Vagina (tissue), 2 donors: ENCODE measurements around the gene CDR2L.

Source experiments
- POLR2A ChIP-seq, 2 donors: fragments of 450-650 bp; IDR thresholded peaks; one replicate each; pipeline ENCODE4 v1.6.1; 2017; ENCODE audit warnings: antibody characterized with exemption in 2 of 2, mild to moderate bottlenecking in 2 of 2, moderate library complexity in 2 of 2
- TF ChIP-seq, protein P1 (sequence below), 3 experiments: fragments of 450-650 bp in 2 of 3; fragments of 200-600 bp in 1 of 3; sonication (generic) in 1 of 3; IDR thresholded peaks; one replicate each; pipeline ENCODE4 v1.5.1; 2017 to 2019; ENCODE audit warnings: antibody characterized with exemption in 3 of 3, mild to moderate bottlenecking in 2 of 3, moderate library complexity in 2 of 3

DNA sequence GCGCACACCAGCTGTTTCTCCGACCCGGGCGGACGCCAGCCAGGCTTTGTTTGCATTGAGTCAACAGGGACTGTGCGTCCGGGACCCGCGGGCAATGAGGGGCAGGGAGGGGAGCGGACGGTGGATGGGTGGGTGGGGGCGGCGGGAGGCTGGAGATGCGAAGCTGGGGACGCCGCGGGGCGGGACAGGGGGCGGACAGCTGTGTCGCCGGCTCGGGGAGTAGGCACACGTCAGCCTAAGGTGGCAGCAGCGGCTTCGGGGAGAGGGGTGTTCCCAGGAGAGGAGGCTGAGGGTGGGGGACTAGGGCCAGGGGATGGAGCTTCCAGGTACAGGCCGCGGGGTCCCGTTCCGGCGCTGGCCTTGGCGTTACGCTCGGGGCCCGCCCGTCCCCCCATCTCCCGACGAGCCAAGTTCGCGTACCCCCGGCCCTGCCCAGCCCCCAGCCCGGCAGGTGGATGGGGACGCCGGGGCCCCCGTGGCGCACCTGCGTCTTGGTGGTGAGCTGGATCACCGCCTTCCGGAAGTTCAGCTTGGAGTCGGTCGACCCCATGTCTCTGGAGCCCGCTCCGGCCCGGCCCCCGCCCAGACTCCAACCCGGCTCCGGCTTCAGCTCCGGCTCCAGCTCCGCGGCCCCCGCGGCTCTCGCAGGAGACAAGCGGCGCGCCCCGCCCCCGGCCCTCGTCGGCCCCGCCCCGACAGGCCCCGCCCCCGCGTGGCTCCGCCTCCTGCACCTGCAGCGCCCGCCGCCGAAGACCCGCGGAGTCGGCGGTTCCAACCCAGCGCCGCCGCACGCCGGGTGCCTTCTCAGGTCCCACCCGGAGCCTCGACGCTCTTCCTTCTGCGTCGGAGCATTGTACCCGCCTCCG is 15.1 kb upstream of the CDR2L start, which contains the start of gene HID1:
- TF ChIP-seq, protein P1, sequence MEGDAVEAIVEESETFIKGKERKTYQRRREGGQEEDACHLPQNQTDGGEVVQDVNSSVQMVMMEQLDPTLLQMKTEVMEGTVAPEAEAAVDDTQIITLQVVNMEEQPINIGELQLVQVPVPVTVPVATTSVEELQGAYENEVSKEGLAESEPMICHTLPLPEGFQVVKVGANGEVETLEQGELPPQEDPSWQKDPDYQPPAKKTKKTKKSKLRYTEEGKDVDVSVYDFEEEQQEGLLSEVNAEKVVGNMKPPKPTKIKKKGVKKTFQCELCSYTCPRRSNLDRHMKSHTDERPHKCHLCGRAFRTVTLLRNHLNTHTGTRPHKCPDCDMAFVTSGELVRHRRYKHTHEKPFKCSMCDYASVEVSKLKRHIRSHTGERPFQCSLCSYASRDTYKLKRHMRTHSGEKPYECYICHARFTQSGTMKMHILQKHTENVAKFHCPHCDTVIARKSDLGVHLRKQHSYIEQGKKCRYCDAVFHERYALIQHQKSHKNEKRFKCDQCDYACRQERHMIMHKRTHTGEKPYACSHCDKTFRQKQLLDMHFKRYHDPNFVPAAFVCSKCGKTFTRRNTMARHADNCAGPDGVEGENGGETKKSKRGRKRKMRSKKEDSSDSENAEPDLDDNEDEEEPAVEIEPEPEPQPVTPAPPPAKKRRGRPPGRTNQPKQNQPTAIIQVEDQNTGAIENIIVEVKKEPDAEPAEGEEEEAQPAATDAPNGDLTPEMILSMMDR (IDR thresholded peaks at IDR 0.05): no peak
- no peak for TF ChIP-seq POLR2A (IDR thresholded peaks at IDR 0.05)
